Neural progenitor cell (in vitro differentiated cells): ENCODE results near the gene ACOT7. TPM values are rescaled to one million over a fixed set of nuclear protein-coding genes. Genes with fewer than 3 reads are reported as not detected.

ENCODE experiments used
- DNase-seq: peaks from one replicate; pipeline ENCODE4 v3.0.0-alpha.2; 2016; ENCODE audit warnings: low spot score
- H2AFZ ChIP-seq: fragments of 200-600 bp; sonication (generic); replicated peaks from 2 replicates; pipeline ENCODE4 v1.6.1; 2016; ENCODE audit warnings: antibody characterized with exemption
- H3F3A ChIP-seq: fragments of 200-600 bp; sonication (generic); 2 replicates; pipeline ENCODE4 v1.6.1; 2016; ENCODE audit warnings: antibody characterized with exemption, low read depth
- H3K27ac ChIP-seq: fragments of 200-600 bp; sonication (generic); 2 replicates; pipeline ENCODE4 v1.5.1; 2016; ENCODE audit warnings: mild to moderate bottlenecking
- H3K27me3 ChIP-seq: fragments of 200-600 bp; sonication (generic); 2 replicates; pipeline ENCODE4 v1.6.1; 2016; ENCODE audit warnings: mild to moderate bottlenecking, moderate library complexity
- H3K36me3 ChIP-seq: fragments of 200-600 bp; sonication (generic); 2 replicates; pipeline ENCODE4 v1.5.1; 2016
- H3K4me1 ChIP-seq: fragments of 200-600 bp; sonication (generic); 2 replicates; pipeline ENCODE4 v1.6.1; 2016; ENCODE audit warnings: mixed run types
- H3K4me2 ChIP-seq: fragments of 200-600 bp; sonication (generic); 2 replicates; pipeline ENCODE4 v1.6.1; 2016
- H3K4me3 ChIP-seq: fragments of 200-600 bp; sonication (generic); 2 replicates; pipeline ENCODE4 v1.5.1; 2016
- H3K79me2 ChIP-seq: fragments of 200-600 bp; sonication (generic); 2 replicates; pipeline ENCODE4 v1.6.1; 2016; ENCODE audit warnings: low read depth
- H3K9ac ChIP-seq: fragments of 200-600 bp; sonication (generic); 2 replicates; pipeline ENCODE4 v1.6.1; 2016
- H3K9me3 ChIP-seq: fragments of 200-600 bp; sonication (generic); 2 replicates; pipeline ENCODE4 v1.5.1; 2016; ENCODE audit warnings: low read depth
- H4K20me1 ChIP-seq: fragments of 200-600 bp; sonication (generic); 2 replicates; pipeline ENCODE4 v1.6.1; 2016; ENCODE audit warnings: low read depth
- H3K27ac Mint-ChIP-seq: 3 replicates; pipeline ENCODE4 v1.8.0; 2021; ENCODE audit warnings: mixed read lengths
- H3K27me3 Mint-ChIP-seq: 2 replicates; pipeline ENCODE4 v1.8.0; 2022; ENCODE audit warnings: low read depth, mild to moderate bottlenecking, inconsistent platforms, moderate library complexity, mixed read lengths; ENCODE audit not compliant: insufficient read depth
- H3K36me3 Mint-ChIP-seq: 3 replicates; pipeline ENCODE4 v1.8.0; 2021; ENCODE audit warnings: mixed read lengths
- H3K4me1 Mint-ChIP-seq: 3 replicates; pipeline ENCODE4 v1.8.0; 2021; ENCODE audit warnings: mixed read lengths
- H3K4me3 Mint-ChIP-seq: 3 replicates; pipeline ENCODE4 v1.8.0; 2021; ENCODE audit warnings: mild to moderate bottlenecking, moderate library complexity, mixed read lengths
- H3K9me3 Mint-ChIP-seq: 3 replicates; pipeline ENCODE4 v1.8.0; 2020; ENCODE audit warnings: mixed read lengths
- EZH2 ChIP-seq: fragments of 200-600 bp; sonication (generic); IDR thresholded peaks from 2 replicates; pipeline ENCODE4 v1.6.1; 2017; ENCODE audit warnings: antibody characterized with exemption, mild to moderate bottlenecking, moderate library complexity
- EZH2phosphoT487 ChIP-seq: fragments of 200-600 bp; sonication (generic); IDR thresholded peaks from 2 replicates; pipeline ENCODE4 v1.6.1; 2017; ENCODE audit warnings: antibody characterized with exemption
- total RNA-seq: library from RNA; depleted of rRNA; stranded (reverse); fragments of >200 nt; gene quantifications from 2 replicates; pipeline ENCODE4 v1.2.3, GENCODE V29; 2015; ENCODE audit warnings: low replicate concordance
- TF ChIP-seq, protein P1 (sequence below): fragments of 200-600 bp; sonication (generic); IDR thresholded peaks from 2 replicates; pipeline ENCODE4 v1.5.1; 2017; ENCODE audit warnings: antibody characterized with exemption, mild to moderate bottlenecking

The ACOT7 gene
- total RNA-seq, 1 donor from 2014 or later = 19.6 TPM

- H3K36me3 ChIP-seq = no peaks in the 10 kb centered on the region
- no peaks in the 10 kb centered on the region for H3F3A ChIP-seq
- H3K27ac Mint-ChIP-seq = no peak overlapping the region
- H3K9me3 ChIP-seq = no peaks in the 10 kb centered on the region
- no peaks in the 10 kb centered on the region for H4K20me1 ChIP-seq
- H3K4me3 ChIP-seq = no peak overlapping the region
- H3K36me3 Mint-ChIP-seq = peaks cover 17% of the 10 kb centered on the region
- no peaks in the 10 kb centered on the region for H3K27me3 ChIP-seq
- no peak overlapping the region for H3K27ac ChIP-seq
- no peak for DNase-seq
- no peak overlapping the region for H3K4me3 Mint-ChIP-seq
- H3K4me1 Mint-ChIP-seq = peaks cover 2% of the 10 kb centered on the region
- H3K4me1 ChIP-seq = no peaks in the 10 kb centered on the region
- no peak overlapping the region for H3K9ac ChIP-seq
- H3K79me2 ChIP-seq = no peaks in the 10 kb centered on the region
- H3K27me3 Mint-ChIP-seq = peaks cover 2% of the 10 kb centered on the region
- no peak overlapping the region for H2AFZ ChIP-seq
- TF ChIP-seq, protein P1, sequence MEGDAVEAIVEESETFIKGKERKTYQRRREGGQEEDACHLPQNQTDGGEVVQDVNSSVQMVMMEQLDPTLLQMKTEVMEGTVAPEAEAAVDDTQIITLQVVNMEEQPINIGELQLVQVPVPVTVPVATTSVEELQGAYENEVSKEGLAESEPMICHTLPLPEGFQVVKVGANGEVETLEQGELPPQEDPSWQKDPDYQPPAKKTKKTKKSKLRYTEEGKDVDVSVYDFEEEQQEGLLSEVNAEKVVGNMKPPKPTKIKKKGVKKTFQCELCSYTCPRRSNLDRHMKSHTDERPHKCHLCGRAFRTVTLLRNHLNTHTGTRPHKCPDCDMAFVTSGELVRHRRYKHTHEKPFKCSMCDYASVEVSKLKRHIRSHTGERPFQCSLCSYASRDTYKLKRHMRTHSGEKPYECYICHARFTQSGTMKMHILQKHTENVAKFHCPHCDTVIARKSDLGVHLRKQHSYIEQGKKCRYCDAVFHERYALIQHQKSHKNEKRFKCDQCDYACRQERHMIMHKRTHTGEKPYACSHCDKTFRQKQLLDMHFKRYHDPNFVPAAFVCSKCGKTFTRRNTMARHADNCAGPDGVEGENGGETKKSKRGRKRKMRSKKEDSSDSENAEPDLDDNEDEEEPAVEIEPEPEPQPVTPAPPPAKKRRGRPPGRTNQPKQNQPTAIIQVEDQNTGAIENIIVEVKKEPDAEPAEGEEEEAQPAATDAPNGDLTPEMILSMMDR = no peak
- no peak for TF ChIP-seq EZH2
- H3K9me3 Mint-ChIP-seq = no peaks in the 10 kb centered on the region
- no peak overlapping the region for H3K4me2 ChIP-seq
Measured at GRCh38 chr1:6295910-6296309, 97.7 kb downstream of the ACOT7 start.

GRCh38 chr1:6294890-6295556 lies 98.5 kb downstream of the ACOT7 start:
- no peaks in the 10 kb centered on the region for H3K4me1 ChIP-seq
- no peaks in the 10 kb centered on the region for H3K36me3 ChIP-seq
- no peaks in the 10 kb centered on the region for H3F3A ChIP-seq
- H3K27me3 Mint-ChIP-seq = no peaks in the 10 kb centered on the region
- H3K4me1 Mint-ChIP-seq = peaks cover 2% of the 10 kb centered on the region
- H3K27ac ChIP-seq = no peak overlapping the region
- peak overlapping the region; percentile 55 for H3K27ac Mint-ChIP-seq
- no peak overlapping the region for H3K4me3 ChIP-seq
- no peak for TF ChIP-seq EZH2
- TF ChIP-seq EZH2phosphoT487 = no peak
- TF ChIP-seq, protein P1 = no peak
- DNase-seq = no peak
- H3K36me3 Mint-ChIP-seq = peaks cover 12% of the 10 kb centered on the region
- no peaks in the 10 kb centered on the region for H3K27me3 ChIP-seq
- H3K9me3 ChIP-seq = no peaks in the 10 kb centered on the region
- no peak overlapping the region for H3K4me2 ChIP-seq
- H3K4me3 Mint-ChIP-seq = peak overlapping the region; percentile 54
- no peaks in the 10 kb centered on the region for H3K79me2 ChIP-seq
- H3K9ac ChIP-seq = no peak overlapping the region
- H3K9me3 Mint-ChIP-seq = no peaks in the 10 kb centered on the region
- no peaks in the 10 kb centered on the region for H4K20me1 ChIP-seq
- no peak overlapping the region for H2AFZ ChIP-seq

DNA sequence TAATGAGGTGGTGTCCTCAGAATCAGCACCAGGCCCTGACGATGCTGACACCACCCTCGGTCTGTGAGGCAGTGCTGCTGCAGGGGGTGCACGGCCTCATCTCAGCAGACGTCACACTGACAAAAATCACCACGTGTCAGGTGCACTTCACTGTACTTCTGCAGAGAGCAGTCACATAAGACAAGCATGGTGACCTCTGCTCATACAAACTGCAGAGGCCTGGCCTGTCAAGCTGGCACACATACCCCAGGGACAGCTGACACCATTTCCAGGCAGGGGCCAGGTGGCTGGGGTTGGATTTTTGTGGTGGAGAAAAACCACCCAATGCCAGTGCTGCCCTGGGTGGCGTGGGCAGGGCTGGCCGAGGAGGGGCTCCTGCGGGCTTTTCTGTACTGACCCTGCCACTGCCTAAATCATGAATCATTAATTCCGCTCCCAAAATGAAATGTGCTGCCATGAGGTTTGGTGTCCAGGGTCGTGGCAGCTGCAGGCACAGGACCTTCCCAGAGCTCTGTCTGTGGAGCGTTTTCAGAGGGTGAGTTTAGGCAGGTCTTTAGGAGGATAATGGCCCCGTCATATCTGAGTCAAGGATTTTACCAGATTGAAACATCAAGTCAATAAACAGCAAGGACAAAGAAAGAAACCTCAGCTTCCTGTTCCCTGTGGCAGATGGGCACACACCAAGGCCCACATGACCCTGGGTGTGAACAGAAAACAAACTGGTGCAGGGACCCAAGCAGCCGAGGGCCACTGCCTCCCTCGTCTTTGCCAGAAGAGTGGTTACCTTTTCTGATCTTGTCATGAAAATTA lies 99.3 kb downstream of the ACOT7 start:
- H3K4me1 Mint-ChIP-seq = peaks cover under 1% of the 10 kb centered on the region
- peak overlapping the region; percentile 54 for H3K4me3 Mint-ChIP-seq
- no peak for TF ChIP-seq EZH2
- no peak for TF ChIP-seq EZH2phosphoT487
- TF ChIP-seq, protein P1 = no peak
- no peak overlapping the region for H3K4me3 ChIP-seq
- no peaks in the 10 kb centered on the region for H3K27me3 Mint-ChIP-seq
- H3K36me3 Mint-ChIP-seq = peaks cover 14% of the 10 kb centered on the region
- H2AFZ ChIP-seq = no peak overlapping the region
- H3K9me3 ChIP-seq = no peaks in the 10 kb centered on the region
- H3K27ac Mint-ChIP-seq = peak overlapping the region; percentile 82
- no peak for DNase-seq
- no peak overlapping the region for H3K27ac ChIP-seq
- no peaks in the 10 kb centered on the region for H3F3A ChIP-seq
- H3K36me3 ChIP-seq = no peaks in the 10 kb centered on the region
- H3K27me3 ChIP-seq = no peaks in the 10 kb centered on the region
- no peaks in the 10 kb centered on the region for H3K4me1 ChIP-seq
- H3K9ac ChIP-seq = no peak overlapping the region
- H4K20me1 ChIP-seq = no peaks in the 10 kb centered on the region
- H3K79me2 ChIP-seq = no peaks in the 10 kb centered on the region
- H3K9me3 Mint-ChIP-seq = no peaks in the 10 kb centered on the region
- H3K4me2 ChIP-seq = no peak overlapping the region
